Endothelial cell of umbilical vein (primary cell): ENCODE results near the gene EFR3B. TPM values are rescaled to one million over a fixed set of nuclear protein-coding genes. Genes with fewer than 3 reads are reported as not detected.

Experiments used
- BruUV-seq: library from RNA; stranded (reverse); fragments of 400-500 nt; replicated peaks from 2 replicates; lab custom pipeline; 2021; lab: Mats Ljungman, UMichigan
- CTCF ChIA-PET: fragments of 300-600, 350-600 bp; sonication (Branson Sonifier 250); formaldehyde crosslinking; loops from one replicate; lab custom pipeline; 2021; ENCODE audit warnings: antibody characterized with exemption, inconsistent platforms; lab: Charles Lee
- POLR2A ChIA-PET: fragments of 300-600, 350-600 bp; sonication (Branson Sonifier 250); formaldehyde crosslinking; loops from one replicate; lab custom pipeline; 2021; ENCODE audit warnings: antibody characterized with exemption, inconsistent platforms; lab: Charles Lee
- DNase-seq: peaks from one replicate; pipeline ENCODE4 v3.0.0-alpha.2; 2011; ENCODE audit warnings: low read depth, low spot score
- FAIRE-seq: peaks from 2 replicates; lab custom pipeline; 2011; peaks lifted over from hg19 to GRCh38; lab: Jason Lieb, UNC
- H2AFZ ChIP-seq: 2 replicates; pipeline ENCODE4 v1.6.0; 2012; ENCODE audit warnings: low read depth, low read length, control low read depth, inconsistent platforms
- H3K27ac ChIP-seq: 2 replicates; pipeline ENCODE4 v1.5.1; 2011; ENCODE audit warnings: low read depth, mild to moderate bottlenecking, control low read depth, low read length, moderate library complexity; ENCODE audit not compliant: insufficient read depth
- H3K27me3 ChIP-seq, 2 experiments: 2 replicates each; pipeline versions ENCODE4 v1.6.0 to v1.6.1; 2011; ENCODE audit warnings: low read length in 2 of 2, mixed read lengths in 1 of 2; ENCODE audit not compliant: control insufficient read depth in 2 of 2, insufficient read depth in 2 of 2
- H3K36me3 ChIP-seq, 2 experiments: 2 replicates in 1 of 2; 3 replicates in 1 of 2; pipeline ENCODE4 v1.5.1; 2011; ENCODE audit warnings: low read length in 2 of 2, mild to moderate bottlenecking in 1 of 2, moderate library complexity in 1 of 2; ENCODE audit not compliant: control insufficient read depth in 2 of 2, insufficient read depth in 2 of 2; ENCODE audit errors: extremely low read depth in 1 of 2
- H3K4me1 ChIP-seq: 3 replicates; pipeline ENCODE4 v1.5.1; 2011; ENCODE audit warnings: mild to moderate bottlenecking, low read length; ENCODE audit not compliant: control insufficient read depth, insufficient read depth; ENCODE audit errors: extremely low read depth
- H3K4me2 ChIP-seq: 2 replicates; pipeline ENCODE4 v1.6.1; 2011; ENCODE audit warnings: low read length, control low read depth, mixed read lengths; ENCODE audit not compliant: insufficient read depth
- H3K4me3 ChIP-seq, 3 experiments: fragments of 200-600 bp in 1 of 3; sonication (generic), shearing (Covaris generic) in 1 of 3; replicated peaks in 1 of 3; 2 replicates each; pipeline ENCODE4 v1.5.1; 2011 to 2016; ENCODE audit warnings: control low read depth in 3 of 3, low read length in 3 of 3, mild to moderate bottlenecking in 2 of 3, inconsistent platforms in 1 of 3, low read depth in 1 of 3, moderate library complexity in 1 of 3; ENCODE audit not compliant: insufficient read depth in 1 of 3
- H3K79me2 ChIP-seq: 2 replicates; pipeline ENCODE4 v1.6.0; 2012; ENCODE audit warnings: low read length, inconsistent platforms; ENCODE audit not compliant: control insufficient read depth, insufficient read depth
- H3K9ac ChIP-seq: replicated peaks from 2 replicates; pipeline ENCODE3; 2011; ENCODE audit warnings: low read length, control low read depth; ENCODE audit not compliant: insufficient read depth; ENCODE audit errors: extremely low read depth
- H3K9me1 ChIP-seq: replicated peaks from 3 replicates; pipeline ENCODE4 v1.6.0; 2011; ENCODE audit warnings: mild to moderate bottlenecking, low read length; ENCODE audit not compliant: control insufficient read depth, insufficient read depth; ENCODE audit errors: extremely low read depth
- H3K9me3 ChIP-seq: replicated peaks from 2 replicates; pipeline ENCODE4 v1.5.1; 2012; ENCODE audit warnings: low read length, inconsistent platforms; ENCODE audit not compliant: control insufficient read depth, insufficient read depth
- H4K20me1 ChIP-seq: replicated peaks from 2 replicates; pipeline ENCODE3; 2011; ENCODE audit warnings: mild to moderate bottlenecking, low read length; ENCODE audit not compliant: control insufficient read depth, insufficient read depth; ENCODE audit errors: extremely low read depth
- CTCF ChIP-seq, 2 donors: IDR thresholded peaks; 1 replicate in 1 of 2; 2 replicates in 1 of 2; pipeline ENCODE4 v1.5.1; 2011; ENCODE audit warnings: low read length in 2 of 2, mild to moderate bottlenecking in 2 of 2, moderate library complexity in 2 of 2, control low read depth in 1 of 2, inconsistent platforms in 1 of 2, low read depth in 1 of 2; ENCODE audit not compliant: insufficient read depth in 1 of 2; ENCODE audit errors: extremely low read depth in 1 of 2
- EZH2 ChIP-seq: IDR thresholded peaks from 2 replicates; pipeline ENCODE4 v1.6.1; 2012; ENCODE audit warnings: borderline replicate concordance, low read depth, mild to moderate bottlenecking, moderate library complexity, low read length, inconsistent platforms; ENCODE audit not compliant: severe bottlenecking
- FOS ChIP-seq: IDR thresholded peaks from 2 replicates; pipeline ENCODE4 v1.6.1; 2011; ENCODE audit warnings: mild to moderate bottlenecking, low read length, moderate library complexity, borderline replicate concordance; ENCODE audit not compliant: insufficient read depth
- GATA2 ChIP-seq: IDR thresholded peaks from 2 replicates; pipeline ENCODE4 v1.7.0; 2011; ENCODE audit warnings: low read depth, mild to moderate bottlenecking, moderate library complexity, mixed read lengths, low read length; ENCODE audit not compliant: insufficient read length, insufficient read depth
- JUN ChIP-seq: IDR thresholded peaks from 2 replicates; pipeline ENCODE4 v1.6.1; 2011; ENCODE audit warnings: borderline replicate concordance, low read depth; ENCODE audit not compliant: insufficient read length, insufficient read depth
- MYC ChIP-seq: IDR thresholded peaks from one replicate; pipeline ENCODE4 v1.6.1; 2011; ENCODE audit warnings: mild to moderate bottlenecking, low read depth, low read length
- POLR2A ChIP-seq: IDR thresholded peaks from 2 replicates; pipeline ENCODE4 v1.6.1; 2012; ENCODE audit warnings: low read depth, mild to moderate bottlenecking, control low read depth, low read length
- POLR2AphosphoS5 ChIP-seq: IDR thresholded peaks from 2 replicates; pipeline ENCODE4 v1.6.1; 2012; ENCODE audit warnings: low read depth, mild to moderate bottlenecking, control low read depth, low read length, moderate library complexity; ENCODE audit not compliant: insufficient read depth
- dilution Hi-C: fragments of 300-500 bp; cut with MboI; formaldehyde crosslinking; loops from one replicate; pipeline ENCODE4 v1.15.0; 2019; ENCODE audit warnings: low sequenced_read_pairs; ENCODE audit not compliant: extremely low pct_ligation_motif_present
- intact Hi-C: fragments of 100-400 bp; cut with micrococcal nuclease; formaldehyde crosslinking; loops from one replicate; pipeline ENCODE4 v1.10.0; 2022
- polyA plus RNA-seq, 4 experiments: library from polyadenylated mRNA; depleted of rRNA in 3 of 4; stranded (reverse) in 3 of 4; unstranded in 1 of 4; fragments of >200 nt; gene quantifications; 2 replicates each; pipeline versions ENCODE4 v1.2.1 to v1.2.3, GENCODE V29; 2011 to 2012; ENCODE audit warnings: missing spikeins in 1 of 4
- total RNA-seq: library from RNA; stranded (reverse); gene quantifications from 2 replicates; pipeline ENCODE4 v1.2.3, GENCODE V29; 2021
- TF ChIP-seq, protein P1 (sequence below): IDR thresholded peaks from 2 replicates; pipeline ENCODE4 v1.6.1; 2011; ENCODE audit not compliant: insufficient read depth, insufficient read length

EFR3B gene
- total and polyA plus RNA-seq, 2 donors (not counting 3 experiments of a cell fraction or from before 2014, with no cell fraction given): 0.15 to 0.77 TPM

DNA sequence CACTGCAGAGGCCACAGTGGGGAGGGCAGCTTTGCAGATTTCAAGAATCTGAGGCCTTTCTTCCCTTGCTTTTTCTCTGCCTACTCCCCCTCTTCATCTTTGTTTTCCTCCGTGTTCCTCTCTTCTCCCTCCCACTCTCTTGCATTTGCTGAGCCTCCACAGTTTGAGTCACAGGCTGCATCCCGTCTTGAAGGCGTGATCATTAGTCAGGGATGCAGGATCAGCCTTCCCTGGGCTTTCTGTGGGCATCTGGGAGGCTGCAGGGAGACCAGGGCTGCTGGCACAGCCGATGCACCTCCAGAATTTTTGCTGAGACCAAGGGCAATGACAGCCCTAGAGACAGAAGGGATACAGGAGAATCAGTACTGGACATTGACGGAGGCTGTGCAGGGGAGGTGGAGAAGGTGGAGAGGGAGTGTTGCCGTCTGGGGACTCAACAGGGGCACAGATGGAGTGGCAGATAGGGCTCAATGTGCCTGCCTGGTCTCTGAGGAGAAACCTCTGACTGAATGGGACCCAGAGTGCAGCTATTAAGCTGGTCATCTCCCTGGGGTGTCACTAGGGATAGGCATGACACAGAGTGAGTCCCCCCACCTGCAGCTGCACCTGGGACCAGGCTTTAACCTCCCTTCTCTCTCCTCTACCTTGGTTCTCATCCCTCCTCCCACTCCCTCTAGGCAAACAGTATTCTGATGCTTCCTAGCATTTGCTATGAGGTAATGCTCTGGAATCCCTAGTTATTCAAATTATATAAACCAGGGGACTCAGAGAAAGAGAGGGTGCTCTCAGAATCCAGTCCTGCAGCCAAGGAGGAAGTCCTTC, 41.2 kb upstream of the EFR3B start:
- H3K27me3 ChIP-seq: peaks cover 2 to 6% of the 10 kb centered on the region in 2 experiments
- H3K4me1 ChIP-seq: no peaks in the 10 kb centered on the region
- H3K36me3 ChIP-seq: no peaks in the 10 kb centered on the region
- no peak overlapping the region for H3K4me3 ChIP-seq
- POLR2A ChIA-PET: no interaction called here
- no peaks in the 10 kb centered on the region for H3K9me3 ChIP-seq
- dilution Hi-C loops (no loop called here), intact Hi-C loops (no loop called here)
- no peaks in the 10 kb centered on the region for H3K79me2 ChIP-seq
- no TSS peak for BruUV-seq
- no peak overlapping the region for H3K4me2 ChIP-seq
- no peak for DNase-seq
- H3K9ac ChIP-seq: no peak overlapping the region
- H3K27ac ChIP-seq: no peak overlapping the region
- no peak overlapping the region for H2AFZ ChIP-seq
- H4K20me1 ChIP-seq: no peaks in the 10 kb centered on the region
- TF ChIP-seq MYC (no peak), POLR2A (no peak), CTCF (IDR thresholded peaks at IDR 0.05; ENCODE audit: extremely low read depth in 1 of 2, insufficient read depth in 1 of 2, low read depth in 1 of 2, low read length in 2 of 2) (no peak), POLR2AphosphoS5 (no peak), JUN (no peak), GATA2 (no peak), EZH2 (no peak), FOS (no peak)
- TF ChIP-seq, protein P1, sequence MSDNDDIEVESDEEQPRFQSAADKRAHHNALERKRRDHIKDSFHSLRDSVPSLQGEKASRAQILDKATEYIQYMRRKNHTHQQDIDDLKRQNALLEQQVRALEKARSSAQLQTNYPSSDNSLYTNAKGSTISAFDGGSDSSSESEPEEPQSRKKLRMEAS: no peak
- no peaks in the 10 kb centered on the region for H3K9me1 ChIP-seq
- CTCF ChIA-PET: interaction anchor here (1.4 kb wide), 1 partner anchor 129 kb away, joined by 3 read pairs; no protein-coding TSS in a partner anchor
- FAIRE-seq: no peak
